ENCODE results near the gene TIMM23B.
"Not testable (repeated sequence)": the region's sequence is repeated elsewhere in the genome, so short reads cannot be mapped to it uniquely, and the experiment has no call there.

The TIMM23B gene

GRCh38 chr10:49948737-49949136 is 6.9 kb downstream of the TIMM23B start:
- not testable (repeated sequence) for ATAC-seq, H3K27me3 Mint-ChIP-seq, H3K4me3 Mint-ChIP-seq, H3K27ac Mint-ChIP-seq, H3K9me3 Mint-ChIP-seq, H3K4me1 Mint-ChIP-seq
- H3K36me3 Mint-ChIP-seq: peaks cover 11% of the 10 kb centered on the region

GRCh38 chr10:49952006-49952405 is 10.2 kb downstream of the TIMM23B start:
- not testable (repeated sequence) for H3K4me3 Mint-ChIP-seq, ATAC-seq, H3K27me3 Mint-ChIP-seq, H3K4me1 Mint-ChIP-seq, H3K27ac Mint-ChIP-seq, H3K9me3 Mint-ChIP-seq
- peaks cover 11% of the 10 kb centered on the region for H3K36me3 Mint-ChIP-seq

DNA sequence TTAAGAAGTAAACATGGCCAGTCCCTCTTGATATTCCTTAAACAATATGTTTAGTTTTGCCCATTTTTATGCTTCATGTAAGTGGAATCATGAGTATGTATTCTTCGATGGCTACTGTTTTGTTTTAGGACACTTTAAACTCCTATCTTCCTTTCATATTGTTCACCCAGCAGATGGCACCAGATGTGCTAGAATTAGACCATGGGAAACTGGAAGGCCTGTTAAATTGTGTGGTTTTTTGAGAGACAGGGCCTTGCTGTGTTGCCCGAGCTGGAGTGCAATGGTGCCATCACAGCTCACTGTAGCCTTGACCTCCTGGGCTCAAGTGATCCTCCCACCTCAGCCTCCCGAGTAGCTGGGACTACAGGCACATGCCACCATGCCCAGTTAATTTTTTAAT is 11.3 kb downstream of the TIMM23B start:
- H3K27me3 Mint-ChIP-seq, ATAC-seq, H3K4me1 Mint-ChIP-seq, H3K9me3 Mint-ChIP-seq, H3K27ac Mint-ChIP-seq, H3K4me3 Mint-ChIP-seq: not testable (repeated sequence)
- H3K36me3 Mint-ChIP-seq: peaks cover 11% of the 10 kb centered on the region

DNA sequence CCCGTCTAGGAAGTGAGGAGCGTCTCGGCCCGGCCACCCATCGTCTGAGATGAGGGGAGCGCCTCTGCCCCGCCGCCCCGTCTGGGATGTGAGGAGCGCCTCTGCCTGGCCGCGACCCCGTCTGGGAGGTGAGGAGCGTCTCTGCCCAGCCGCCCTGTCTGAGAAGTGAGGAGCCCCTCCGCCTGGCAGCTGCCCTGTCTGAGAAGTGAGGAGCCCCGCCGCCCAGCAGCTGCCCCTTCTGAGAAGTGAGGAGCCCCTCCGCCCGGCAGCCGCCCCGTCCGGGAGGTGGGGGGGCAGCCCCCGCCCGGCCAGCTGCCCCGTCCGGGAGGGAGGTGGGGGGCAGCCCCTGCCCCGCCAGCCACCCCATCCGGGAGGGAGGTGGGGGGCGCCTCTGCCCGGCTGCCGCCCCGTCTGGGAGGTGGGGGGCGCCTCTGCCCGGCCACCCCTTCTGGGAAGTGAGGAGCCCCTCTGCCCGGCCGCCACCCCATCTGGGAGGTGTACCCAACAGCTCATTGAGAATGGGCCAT is 28.5 kb downstream of the TIMM23B start:
- not testable (repeated sequence) for H3K4me1 Mint-ChIP-seq, H3K27me3 Mint-ChIP-seq, H3K9me3 Mint-ChIP-seq, ATAC-seq, H3K27ac Mint-ChIP-seq, H3K4me3 Mint-ChIP-seq
- H3K36me3 Mint-ChIP-seq: peaks cover 14% of the 10 kb centered on the region

GRCh38 chr10:49971466-49971865 is 29.6 kb downstream of the TIMM23B start:
- not testable (repeated sequence) for ATAC-seq, H3K4me3 Mint-ChIP-seq, H3K27ac Mint-ChIP-seq, H3K27me3 Mint-ChIP-seq, H3K36me3 Mint-ChIP-seq, H3K4me1 Mint-ChIP-seq, H3K9me3 Mint-ChIP-seq

DNA sequence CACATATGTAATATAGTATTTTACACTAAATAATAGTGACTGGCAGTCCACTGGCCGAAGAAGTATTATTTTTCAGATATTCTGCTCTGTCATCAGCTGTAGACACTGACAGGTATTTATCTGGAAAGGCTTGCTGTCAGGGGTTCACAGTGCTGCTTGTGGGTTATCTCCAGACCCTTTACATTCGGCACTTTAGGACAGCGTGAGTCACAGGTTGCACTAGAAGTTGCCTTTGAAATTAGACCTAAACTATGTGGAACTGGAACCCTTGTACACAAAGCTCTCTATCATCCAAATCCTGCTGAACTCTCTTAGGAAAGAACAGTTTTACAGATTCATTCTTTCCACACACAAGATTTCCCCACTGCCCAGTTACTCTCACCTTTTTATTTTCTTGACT is 30.2 kb downstream of the TIMM23B start:
- not testable (repeated sequence) for H3K4me1 Mint-ChIP-seq, H3K27ac Mint-ChIP-seq, ATAC-seq, H3K27me3 Mint-ChIP-seq, H3K36me3 Mint-ChIP-seq, H3K9me3 Mint-ChIP-seq, H3K4me3 Mint-ChIP-seq

- H3K4me3 Mint-ChIP-seq, H3K27ac Mint-ChIP-seq, H3K27me3 Mint-ChIP-seq, H3K36me3 Mint-ChIP-seq, H3K4me1 Mint-ChIP-seq, ATAC-seq, H3K9me3 Mint-ChIP-seq: not testable (repeated sequence)
Observed at GRCh38 chr10:49977756-49978155, 35.9 kb downstream of the TIMM23B start.

GRCh38 chr10:49987207-49987606 is 45.4 kb downstream of the TIMM23B start:
- not testable (repeated sequence) for H3K4me1 Mint-ChIP-seq

GRCh38 chr10:49988376-49988775 is 46.5 kb downstream of the TIMM23B start, which contains the start of gene AGAP6:
Gene AGAP6, plus strand, starts transcription at chr10:49988406. Its CDS starts 310 bp downstream, at chr10:49988716.
- H3K9me3 Mint-ChIP-seq, H3K27ac Mint-ChIP-seq, H3K4me3 Mint-ChIP-seq, H3K4me1 Mint-ChIP-seq, ATAC-seq, H3K27me3 Mint-ChIP-seq: not testable (repeated sequence)
- peaks cover 20% of the 10 kb centered on the region for H3K36me3 Mint-ChIP-seq

More at GRCh38 chr10:49987207-49987606, 45.4 kb downstream of the TIMM23B start:
- H3K27me3 Mint-ChIP-seq, ATAC-seq, H3K27ac Mint-ChIP-seq, H3K9me3 Mint-ChIP-seq, H3K4me3 Mint-ChIP-seq: not testable (repeated sequence)
- H3K36me3 Mint-ChIP-seq: peaks cover 20% of the 10 kb centered on the region

GRCh38 chr10:49995321-49995720 is 53.5 kb downstream of the TIMM23B start:
- H3K27ac Mint-ChIP-seq, H3K27me3 Mint-ChIP-seq, H3K4me1 Mint-ChIP-seq, H3K9me3 Mint-ChIP-seq, ATAC-seq, H3K4me3 Mint-ChIP-seq, H3K36me3 Mint-ChIP-seq: not testable (repeated sequence)

DNA sequence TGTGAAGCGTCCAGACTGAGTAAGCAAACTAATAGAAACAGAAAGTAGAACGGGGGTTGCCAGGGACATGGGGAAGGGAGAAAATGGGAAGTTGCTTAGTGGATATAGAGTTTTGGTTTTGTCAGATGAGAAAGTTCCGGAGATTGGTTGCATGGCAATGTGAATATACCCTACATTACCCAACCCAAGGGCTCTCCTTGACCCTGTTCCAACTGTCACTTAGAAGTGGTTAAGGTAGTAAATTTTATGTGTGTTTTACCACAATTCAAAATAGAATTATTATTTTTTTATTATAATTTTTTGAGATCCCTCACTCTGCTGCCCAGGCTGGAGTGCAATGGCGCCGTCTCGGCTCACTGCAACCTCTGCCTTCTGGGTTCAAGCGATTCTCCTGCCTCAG is 72.2 kb downstream of the TIMM23B start:
- H3K9me3 Mint-ChIP-seq, H3K4me1 Mint-ChIP-seq, H3K4me3 Mint-ChIP-seq, H3K36me3 Mint-ChIP-seq, ATAC-seq, H3K27ac Mint-ChIP-seq, H3K27me3 Mint-ChIP-seq: not testable (repeated sequence)

DNA sequence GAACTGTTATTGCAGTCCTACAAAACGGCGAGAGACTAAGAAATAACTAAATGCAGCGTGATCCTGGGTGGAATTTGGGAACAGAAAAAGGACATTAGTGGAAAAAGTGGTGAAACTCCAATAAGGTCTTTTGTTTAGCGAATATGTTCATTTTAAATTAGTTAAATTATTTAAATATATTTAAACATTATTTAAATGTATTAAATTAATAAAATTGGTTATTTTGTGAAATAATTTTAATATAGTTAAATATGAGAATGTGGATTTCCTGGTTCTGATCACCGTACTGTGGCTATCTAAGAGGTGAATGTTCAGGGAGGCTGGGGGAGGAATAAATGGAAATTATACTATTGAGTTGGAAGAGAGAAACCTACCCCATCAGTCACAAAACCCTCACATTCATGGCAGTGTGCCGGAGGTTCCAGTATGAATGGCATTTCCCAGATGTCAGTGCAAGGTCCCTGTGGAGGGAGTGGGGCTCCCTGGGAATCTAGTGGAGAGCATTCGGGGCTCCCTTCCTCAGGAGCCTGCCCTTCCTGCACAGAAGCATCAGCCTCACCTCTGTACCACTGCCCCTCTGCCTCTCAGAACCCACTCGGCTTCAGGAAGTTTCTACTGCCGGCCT is 73.9 kb downstream of the TIMM23B start:
- not testable (repeated sequence) for H3K4me3 Mint-ChIP-seq

GRCh38 chr10:50016926-50017325 is 75.1 kb downstream of the TIMM23B start:
- H3K4me3 Mint-ChIP-seq, H3K36me3 Mint-ChIP-seq, ATAC-seq, H3K27me3 Mint-ChIP-seq, H3K27ac Mint-ChIP-seq, H3K9me3 Mint-ChIP-seq, H3K4me1 Mint-ChIP-seq: not testable (repeated sequence)

More for the DNA sequence above, 73.9 kb downstream of the TIMM23B start:
- H3K36me3 Mint-ChIP-seq, H3K27ac Mint-ChIP-seq, H3K9me3 Mint-ChIP-seq, ATAC-seq, H3K4me1 Mint-ChIP-seq, H3K27me3 Mint-ChIP-seq: not testable (repeated sequence)

- not testable (repeated sequence) for H3K4me3 Mint-ChIP-seq, H3K36me3 Mint-ChIP-seq, H3K9me3 Mint-ChIP-seq, H3K27ac Mint-ChIP-seq, H3K4me1 Mint-ChIP-seq, H3K27me3 Mint-ChIP-seq, ATAC-seq
Observed at GRCh38 chr10:50017646-50018045, 75.8 kb downstream of the TIMM23B start.

GRCh38 chr10:50019279-50019678 is 77.4 kb downstream of the TIMM23B start:
- not testable (repeated sequence) for H3K27ac Mint-ChIP-seq, H3K36me3 Mint-ChIP-seq, H3K9me3 Mint-ChIP-seq, ATAC-seq, H3K4me1 Mint-ChIP-seq, H3K4me3 Mint-ChIP-seq, H3K27me3 Mint-ChIP-seq

DNA sequence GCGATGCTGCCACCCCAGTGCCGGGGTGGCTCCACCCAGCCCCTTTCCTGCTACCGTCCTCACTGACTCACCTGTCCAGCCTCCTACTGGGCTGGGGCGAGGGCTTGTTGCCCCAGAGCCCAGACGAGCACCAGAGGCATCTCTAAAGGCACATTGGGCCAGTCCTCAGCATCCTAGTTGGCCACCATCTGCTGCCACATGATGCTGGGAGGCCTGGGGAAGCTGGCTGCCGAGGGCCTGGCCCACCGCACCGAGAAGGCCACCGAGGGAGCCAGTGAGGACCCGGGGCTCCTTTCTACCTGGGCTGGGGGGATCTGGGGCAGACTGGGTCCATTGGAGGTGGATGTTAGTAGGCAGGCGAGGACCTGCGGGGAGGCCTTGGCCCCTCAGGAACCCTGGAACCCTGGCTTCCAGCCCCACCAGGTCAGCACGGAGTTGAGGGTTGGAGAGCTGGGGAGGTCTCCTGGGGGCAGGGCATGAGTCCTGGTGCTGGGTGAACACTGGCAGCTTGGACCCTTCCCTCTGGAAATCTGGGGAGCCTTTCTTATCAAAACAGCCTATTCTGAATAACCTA is 78.7 kb downstream of the TIMM23B start:
- not testable (repeated sequence) for ATAC-seq, H3K27ac Mint-ChIP-seq, H3K4me1 Mint-ChIP-seq, H3K9me3 Mint-ChIP-seq, H3K36me3 Mint-ChIP-seq, H3K4me3 Mint-ChIP-seq
- peaks cover 17% of the 10 kb centered on the region for H3K27me3 Mint-ChIP-seq

Data from stimulated activated memory B cell treated with anti-CD40 and anti-IgM and Interleukin-4, amounts not matched to agents 10 μg/mL and 1 μg/mL and 100 μg/mL, for 72 hours (primary cell).